HEK293 (cell line): ENCODE results near the gene MUS81.

Experiments
- GLIS1 ChIP-seq: fragments of 450-650 bp; formaldehyde crosslinking; IDR thresholded peaks from 2 replicates; pipeline ENCODE4 v1.5.1; 2016; ENCODE audit warnings: missing biosample characterization, missing genetic modification characterization
- HIC1 ChIP-seq: fragments of 450-650 bp; formaldehyde crosslinking; IDR thresholded peaks from 2 replicates; pipeline ENCODE4 v1.5.1; 2016; ENCODE audit warnings: missing biosample characterization, missing genetic modification characterization
- KLF1 ChIP-seq: fragments of 450-650 bp; formaldehyde crosslinking; IDR thresholded peaks from 2 replicates; pipeline ENCODE4 v1.5.1; 2016; ENCODE audit warnings: missing biosample characterization, missing genetic modification characterization
- KLF16 ChIP-seq: fragments of 450-650 bp; formaldehyde crosslinking; IDR thresholded peaks from 2 replicates; pipeline ENCODE4 v1.5.1; 2017; ENCODE audit warnings: missing biosample characterization, missing genetic modification characterization
- KLF8 ChIP-seq: fragments of 450-650 bp; formaldehyde crosslinking; IDR thresholded peaks from 2 replicates; pipeline ENCODE4 v1.5.1; 2016; ENCODE audit warnings: missing biosample characterization, missing genetic modification characterization
- OSR2 ChIP-seq: fragments of 450-650 bp; formaldehyde crosslinking; IDR thresholded peaks from 2 replicates; pipeline ENCODE4 v1.5.1; 2016; ENCODE audit warnings: missing biosample characterization, missing genetic modification characterization
- PBX3 ChIP-seq: sonication (generic); formaldehyde crosslinking; IDR thresholded peaks from 2 replicates; pipeline ENCODE4 v1.8.1; 2022; ENCODE audit warnings: mild to moderate bottlenecking, moderate library complexity, missing genetic modification reagents
- SCRT1 ChIP-seq: fragments of 450-650 bp; formaldehyde crosslinking; IDR thresholded peaks from 2 replicates; pipeline ENCODE4 v1.5.1; 2016; ENCODE audit warnings: missing biosample characterization, missing genetic modification characterization, borderline replicate concordance
- SCRT2 ChIP-seq: fragments of 450-650 bp; formaldehyde crosslinking; IDR thresholded peaks from 2 replicates; pipeline ENCODE4 v1.5.1; 2016; ENCODE audit warnings: missing biosample characterization, missing genetic modification characterization
- SETDB1 ChIP-seq: IDR thresholded peaks from one replicate; pipeline ENCODE4 v1.6.1; 2017; ENCODE audit warnings: mild to moderate bottlenecking, low read length, moderate library complexity, mixed read lengths; ENCODE audit not compliant: insufficient read length
- YY1 ChIP-seq: fragments of 450-650 bp; formaldehyde crosslinking; IDR thresholded peaks from 2 replicates; pipeline ENCODE4 v1.5.1; 2018; ENCODE audit warnings: missing biosample characterization, missing genetic modification characterization
- ZBTB10 ChIP-seq: fragments of 450-650 bp; formaldehyde crosslinking; IDR thresholded peaks from 2 replicates; pipeline ENCODE4 v1.5.1; 2016; ENCODE audit warnings: missing biosample characterization, missing genetic modification characterization
- ZBTB20 ChIP-seq: fragments of 450-650 bp; formaldehyde crosslinking; IDR thresholded peaks from 2 replicates; pipeline ENCODE4 v1.5.1; 2016; ENCODE audit warnings: missing biosample characterization, missing genetic modification characterization
- ZFP3 ChIP-seq: fragments of 450-650 bp; formaldehyde crosslinking; IDR thresholded peaks from 2 replicates; pipeline ENCODE4 v1.5.1; 2016; ENCODE audit warnings: low read depth, missing biosample characterization, missing genetic modification characterization
- ZNF121 ChIP-seq: fragments of 450-650 bp; formaldehyde crosslinking; IDR thresholded peaks from 2 replicates; pipeline ENCODE4 v1.5.1; 2016; ENCODE audit warnings: missing biosample characterization, missing genetic modification characterization
- ZNF138 ChIP-seq: fragments of 450-650 bp; formaldehyde crosslinking; IDR thresholded peaks from 2 replicates; pipeline ENCODE4 v1.5.1; 2016; ENCODE audit warnings: missing biosample characterization, missing genetic modification characterization, borderline replicate concordance
- ZNF202 ChIP-seq: fragments of 450-650 bp; formaldehyde crosslinking; IDR thresholded peaks from 2 replicates; pipeline ENCODE4 v1.5.1; 2016; ENCODE audit warnings: missing biosample characterization, missing genetic modification characterization, borderline replicate concordance
- ZNF248 ChIP-seq: fragments of 450-650 bp; formaldehyde crosslinking; IDR thresholded peaks from 2 replicates; pipeline ENCODE4 v1.5.1; 2017; ENCODE audit warnings: missing biosample characterization, missing genetic modification characterization
- ZNF266 ChIP-seq: fragments of 450-650 bp; formaldehyde crosslinking; IDR thresholded peaks from 2 replicates; pipeline ENCODE4 v1.5.1; 2016; ENCODE audit warnings: missing biosample characterization, missing genetic modification characterization, low read depth
- ZNF416 ChIP-seq: fragments of 450-650 bp; formaldehyde crosslinking; IDR thresholded peaks from 2 replicates; pipeline ENCODE4 v1.5.1; 2016; ENCODE audit warnings: missing biosample characterization, missing genetic modification characterization
- ZNF530 ChIP-seq: fragments of 450-650 bp; formaldehyde crosslinking; IDR thresholded peaks from 2 replicates; pipeline ENCODE4 v1.5.1; 2016; ENCODE audit warnings: low read depth, missing biosample characterization, missing genetic modification characterization
- ZNF549 ChIP-seq: fragments of 450-650 bp; IDR thresholded peaks from 2 replicates; pipeline ENCODE4 v1.5.1; 2018; ENCODE audit warnings: missing biosample characterization, missing genetic modification characterization, mild to moderate bottlenecking, inconsistent platforms, moderate library complexity
- ZNF558 ChIP-seq: fragments of 450-650 bp; formaldehyde crosslinking; IDR thresholded peaks from 2 replicates; pipeline ENCODE4 v1.5.1; 2016; ENCODE audit warnings: missing biosample characterization, missing genetic modification characterization
- ZNF571 ChIP-seq: fragments of 450-650 bp; formaldehyde crosslinking; IDR thresholded peaks from 2 replicates; pipeline ENCODE4 v1.5.0; 2017; ENCODE audit warnings: missing biosample characterization, missing genetic modification characterization
- ZNF580 ChIP-seq: fragments of 450-650 bp; formaldehyde crosslinking; IDR thresholded peaks from 2 replicates; pipeline ENCODE4 v1.5.1; 2016; ENCODE audit warnings: missing biosample characterization, missing genetic modification characterization
- ZNF610 ChIP-seq: fragments of 450-650 bp; formaldehyde crosslinking; IDR thresholded peaks from 2 replicates; pipeline ENCODE4 v1.5.1; 2016; ENCODE audit warnings: missing biosample characterization, missing genetic modification characterization, borderline replicate concordance
- ZNF621 ChIP-seq: fragments of 450-650 bp; formaldehyde crosslinking; IDR thresholded peaks from 2 replicates; pipeline ENCODE4 v1.5.1; 2017; ENCODE audit warnings: missing biosample characterization, missing genetic modification characterization
- ZNF629 ChIP-seq: fragments of 450-650 bp; formaldehyde crosslinking; IDR thresholded peaks from 2 replicates; pipeline ENCODE4 v1.5.1; 2017; ENCODE audit warnings: missing biosample characterization, missing genetic modification characterization
- ZNF660 ChIP-seq: fragments of 450-650 bp; IDR thresholded peaks from 2 replicates; pipeline ENCODE4 v1.5.1; 2018; ENCODE audit warnings: missing biosample characterization, mild to moderate bottlenecking, missing genetic modification characterization
- ZNF670 ChIP-seq: fragments of 450-650 bp; formaldehyde crosslinking; IDR thresholded peaks from 2 replicates; pipeline ENCODE4 v1.5.1; 2016; ENCODE audit warnings: missing biosample characterization, missing genetic modification characterization, low read depth
- ZNF692 ChIP-seq: fragments of 450-650 bp; formaldehyde crosslinking; IDR thresholded peaks from 2 replicates; pipeline ENCODE4 v1.5.1; 2016; ENCODE audit warnings: missing biosample characterization, missing genetic modification characterization
- ZSCAN16 ChIP-seq: fragments of 450-650 bp; formaldehyde crosslinking; IDR thresholded peaks from 2 replicates; pipeline ENCODE4 v1.5.1; 2016; ENCODE audit warnings: missing biosample characterization, missing genetic modification characterization
- ZXDB ChIP-seq: fragments of 450-650 bp; formaldehyde crosslinking; IDR thresholded peaks from 2 replicates; pipeline ENCODE4 v1.5.1; 2016; ENCODE audit warnings: missing biosample characterization, missing genetic modification characterization

MUS81 gene

GRCh38 chr11:65888163-65888814, 28.1 kb downstream of the MUS81 start, which contains the start of gene FIBP (continued):
- TF ChIP-seq ZNF558 (no peak), ZNF629 (tag by site-specific recombination) (peak; percentile 95), ZNF692 (tag by site-specific recombination) (peak; percentile 60), ZNF202 (tag by site-specific recombination) (no peak), SCRT2 (no peak), ZBTB10 (tag by site-specific recombination) (peak; percentile 14), GLIS1 (no peak), ZNF530 (no peak), ZNF248 (no peak), ZNF138 (tag by site-specific recombination) (no peak), KLF16 (tag by site-specific recombination) (peak; percentile 49; the same call in 1 of the 2 replicates), ZNF621 (no peak), ZNF660 (tag by site-specific recombination) (peak; percentile 17; the same call in 1 of the 2 replicates), ZNF266 (no peak), ZNF416 (tag by site-specific recombination) (no peak), ZNF670 (tag by site-specific recombination) (no peak), KLF8 (tag by site-specific recombination) (peak; percentile 43), ZNF549 (tag by site-specific recombination) (no peak), OSR2 (tag by site-specific recombination) (no peak), ZNF121 (tag by site-specific recombination) (no peak), SETDB1 (no peak), KLF1 (tag by site-specific recombination) (0 out of 2 replicates have a peak, but pooled peaks have one; percentile 11), YY1 (tag by site-specific recombination) (peak; percentile 62; the same call in 1 of the 2 replicates), HIC1 (peak; percentile 47; the same call in 1 of the 2 replicates), ZSCAN16 (no peak), ZFP3 (tag by site-specific recombination) (no peak), PBX3 (0 out of 2 replicates have a peak, but pooled peaks have one; percentile 52), ZXDB (tag by site-specific recombination) (peak; percentile 83), ZNF580 (tag by site-specific recombination) (no peak), SCRT1 (tag by site-specific recombination) (no peak), ZNF610 (tag by site-specific recombination) (peak; percentile 47; the same call in 1 of the 2 replicates), ZBTB20 (tag by site-specific recombination) (peak; percentile 43), ZNF571 (tag by site-specific recombination) (no peak)
